Brain microvascular endothelial cell (primary cell): ENCODE measurements around the gene UACA.

Experiments used
- DNase-seq: peaks from one replicate; pipeline ENCODE4 v3.0.0-alpha.2; 2020
- H3K27ac ChIP-seq: fragments of 250-450 bp; sonication (Bioruptor Pico); 2 replicates; pipeline ENCODE4 v1.5.1; 2020; ENCODE audit warnings: mild to moderate bottlenecking, moderate library complexity
- H3K27me3 ChIP-seq: fragments of 250-450 bp; sonication (Bioruptor Pico); replicated peaks from 2 replicates; pipeline ENCODE4 v1.5.1; 2020; ENCODE audit warnings: mild to moderate bottlenecking
- H3K36me3 ChIP-seq: fragments of 250-450 bp; sonication (Bioruptor Pico); replicated peaks from 2 replicates; pipeline ENCODE4 v1.5.1; 2020; ENCODE audit warnings: mild to moderate bottlenecking
- H3K4me3 ChIP-seq: 2 replicates; pipeline ENCODE4 v1.5.1; 2011; ENCODE audit warnings: low read depth, mild to moderate bottlenecking, control low read depth, low read length, moderate library complexity
- in situ Hi-C: cut with HindIII; loops from 2 replicates; pipeline ENCODE4 v1.10.0; 2017; ENCODE audit warnings: low sequenced_read_pairs, low pct_ligation_motif_present
- TF ChIP-seq, protein P1 (sequence below): IDR thresholded peaks from 2 replicates; pipeline ENCODE4 v1.5.1; 2011; ENCODE audit warnings: low read depth, mild to moderate bottlenecking, moderate library complexity, low read length, control low read depth, inconsistent platforms; ENCODE audit errors: missing control alignments

Gene UACA

GRCh38 chr15:70788114-70789049 is 25.0 kb upstream of the UACA start:
- Histone ChIP-seq H3K27ac (peak overlapping the region; percentile 77), H3K4me3 (no peak overlapping the region), H3K36me3 (no peaks in the 10 kb centered on the region), H3K27me3 (no peaks in the 10 kb centered on the region)
- peak; percentile 71 for DNase-seq
- in situ Hi-C loops = no loop called here
- TF ChIP-seq, protein P1, sequence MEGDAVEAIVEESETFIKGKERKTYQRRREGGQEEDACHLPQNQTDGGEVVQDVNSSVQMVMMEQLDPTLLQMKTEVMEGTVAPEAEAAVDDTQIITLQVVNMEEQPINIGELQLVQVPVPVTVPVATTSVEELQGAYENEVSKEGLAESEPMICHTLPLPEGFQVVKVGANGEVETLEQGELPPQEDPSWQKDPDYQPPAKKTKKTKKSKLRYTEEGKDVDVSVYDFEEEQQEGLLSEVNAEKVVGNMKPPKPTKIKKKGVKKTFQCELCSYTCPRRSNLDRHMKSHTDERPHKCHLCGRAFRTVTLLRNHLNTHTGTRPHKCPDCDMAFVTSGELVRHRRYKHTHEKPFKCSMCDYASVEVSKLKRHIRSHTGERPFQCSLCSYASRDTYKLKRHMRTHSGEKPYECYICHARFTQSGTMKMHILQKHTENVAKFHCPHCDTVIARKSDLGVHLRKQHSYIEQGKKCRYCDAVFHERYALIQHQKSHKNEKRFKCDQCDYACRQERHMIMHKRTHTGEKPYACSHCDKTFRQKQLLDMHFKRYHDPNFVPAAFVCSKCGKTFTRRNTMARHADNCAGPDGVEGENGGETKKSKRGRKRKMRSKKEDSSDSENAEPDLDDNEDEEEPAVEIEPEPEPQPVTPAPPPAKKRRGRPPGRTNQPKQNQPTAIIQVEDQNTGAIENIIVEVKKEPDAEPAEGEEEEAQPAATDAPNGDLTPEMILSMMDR = no peak

- Histone ChIP-seq H3K27me3 (no peaks in the 10 kb centered on the region), H3K4me3 (no peak overlapping the region), H3K27ac (no peak overlapping the region), H3K36me3 (no peaks in the 10 kb centered on the region)
- in situ Hi-C loops = no loop called here
- TF ChIP-seq, protein P1 = no peak
- DNase-seq = no peak
Measured at GRCh38 chr15:70786996-70787395, 23.6 kb upstream of the UACA start.

DNA sequence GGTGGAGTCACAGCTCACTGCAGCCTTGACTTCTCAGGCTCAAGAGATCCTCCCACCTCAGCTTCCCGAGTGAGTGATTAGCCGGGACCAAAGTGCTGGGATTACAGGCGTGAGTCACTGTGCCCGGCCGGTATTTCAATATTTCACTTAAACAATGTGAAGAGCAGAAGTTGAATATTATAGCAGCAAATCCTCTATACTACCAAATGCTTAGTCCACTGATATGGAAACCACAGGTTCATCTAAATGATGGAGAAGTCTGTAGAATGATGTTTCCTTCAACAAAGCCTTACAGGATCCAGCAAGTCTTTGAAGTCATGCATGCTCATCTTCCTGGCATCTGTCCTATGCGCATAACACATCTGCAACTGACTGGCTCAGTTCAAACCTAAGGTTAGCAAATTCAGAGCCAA is 20.3 kb upstream of the UACA start:
- H3K4me3 ChIP-seq = no peak overlapping the region
- TF ChIP-seq, protein P1 = no peak
- in situ Hi-C loops = no loop called here
- no peaks in the 10 kb centered on the region for H3K36me3 ChIP-seq
- no peaks in the 10 kb centered on the region for H3K27me3 ChIP-seq
- no peak overlapping the region for H3K27ac ChIP-seq
- no peak for DNase-seq

GRCh38 chr15:70783041-70783440 is 19.7 kb upstream of the UACA start:
- no peak overlapping the region for H3K27ac ChIP-seq
- H3K36me3 ChIP-seq = no peaks in the 10 kb centered on the region
- in situ Hi-C loops = no loop called here
- TF ChIP-seq, protein P1 = no peak
- no peaks in the 10 kb centered on the region for H3K27me3 ChIP-seq
- no peak for DNase-seq
- no peak overlapping the region for H3K4me3 ChIP-seq

DNA sequence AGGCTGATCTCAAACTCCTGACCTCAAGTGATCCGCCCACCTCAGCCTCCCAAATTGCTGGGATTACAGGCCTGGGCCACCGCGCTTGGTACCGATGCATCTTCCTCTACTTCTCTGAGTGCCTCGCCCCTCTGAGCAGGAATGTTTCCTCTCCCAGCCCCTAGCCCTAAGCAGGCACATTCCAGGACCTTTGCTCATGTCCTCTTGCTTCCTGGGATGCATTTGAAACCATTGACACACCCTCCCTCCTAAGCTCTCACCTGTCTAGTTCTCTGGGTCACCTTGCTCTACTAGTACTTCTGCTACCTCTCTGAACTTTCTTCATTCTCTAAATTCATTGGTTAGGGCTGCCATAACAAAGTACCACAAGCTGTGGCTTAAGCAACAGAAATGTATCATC is 17.9 kb upstream of the UACA start:
- Histone ChIP-seq H3K27ac (no peak overlapping the region), H3K4me3 (no peak overlapping the region), H3K27me3 (no peaks in the 10 kb centered on the region), H3K36me3 (no peaks in the 10 kb centered on the region)
- TF ChIP-seq, protein P1 = no peak
- no peak for DNase-seq
- in situ Hi-C loops = no loop called here
